ENCODE measurements around the gene FAM120AOS.

Gene FAM120AOS

DNA sequence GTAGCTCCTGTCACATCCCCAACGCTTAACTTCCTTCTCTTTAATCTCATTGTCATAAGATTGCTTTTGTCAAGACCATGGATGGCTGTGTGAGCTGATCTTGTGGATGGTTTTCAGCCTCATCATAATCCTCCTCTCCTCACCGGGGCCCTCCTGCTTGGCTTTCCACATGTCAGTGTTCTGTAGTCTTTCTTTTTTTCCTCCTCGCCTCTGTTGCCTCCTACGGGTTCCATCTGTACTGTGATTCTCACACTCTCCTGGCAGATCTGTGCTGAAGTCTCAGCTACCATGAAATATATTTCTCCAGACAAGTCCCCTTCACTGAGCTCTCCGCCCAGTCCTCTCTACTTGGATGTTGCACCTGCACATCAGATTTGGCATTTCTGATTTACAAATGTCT is 34.9 kb upstream of the FAM120AOS start:
- TF ChIP-seq, protein P1, sequence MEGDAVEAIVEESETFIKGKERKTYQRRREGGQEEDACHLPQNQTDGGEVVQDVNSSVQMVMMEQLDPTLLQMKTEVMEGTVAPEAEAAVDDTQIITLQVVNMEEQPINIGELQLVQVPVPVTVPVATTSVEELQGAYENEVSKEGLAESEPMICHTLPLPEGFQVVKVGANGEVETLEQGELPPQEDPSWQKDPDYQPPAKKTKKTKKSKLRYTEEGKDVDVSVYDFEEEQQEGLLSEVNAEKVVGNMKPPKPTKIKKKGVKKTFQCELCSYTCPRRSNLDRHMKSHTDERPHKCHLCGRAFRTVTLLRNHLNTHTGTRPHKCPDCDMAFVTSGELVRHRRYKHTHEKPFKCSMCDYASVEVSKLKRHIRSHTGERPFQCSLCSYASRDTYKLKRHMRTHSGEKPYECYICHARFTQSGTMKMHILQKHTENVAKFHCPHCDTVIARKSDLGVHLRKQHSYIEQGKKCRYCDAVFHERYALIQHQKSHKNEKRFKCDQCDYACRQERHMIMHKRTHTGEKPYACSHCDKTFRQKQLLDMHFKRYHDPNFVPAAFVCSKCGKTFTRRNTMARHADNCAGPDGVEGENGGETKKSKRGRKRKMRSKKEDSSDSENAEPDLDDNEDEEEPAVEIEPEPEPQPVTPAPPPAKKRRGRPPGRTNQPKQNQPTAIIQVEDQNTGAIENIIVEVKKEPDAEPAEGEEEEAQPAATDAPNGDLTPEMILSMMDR (IDR thresholded peaks at IDR 0.05), result no peak

DNA sequence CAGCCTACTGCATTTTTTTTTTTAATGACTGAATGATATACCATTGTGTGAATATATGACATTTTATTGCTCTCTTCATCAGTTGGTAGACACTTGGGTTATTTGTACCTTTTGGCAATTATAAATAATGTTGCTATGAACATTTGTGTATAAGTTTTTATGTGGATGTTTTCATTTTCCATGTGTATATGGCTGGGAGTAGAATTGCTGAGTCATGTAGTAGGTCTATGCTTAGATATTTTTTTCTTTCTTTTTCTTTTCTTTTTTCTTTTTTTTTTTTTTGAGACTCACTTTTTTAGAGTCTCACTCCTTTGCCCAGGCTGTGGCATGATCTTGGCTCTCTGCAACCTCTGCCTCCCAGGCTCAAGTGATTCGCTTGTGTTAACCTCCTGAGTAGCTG is 32.9 kb upstream of the FAM120AOS start:
- TF ChIP-seq, protein P1 (IDR thresholded peaks at IDR 0.05), result no peak

DNA sequence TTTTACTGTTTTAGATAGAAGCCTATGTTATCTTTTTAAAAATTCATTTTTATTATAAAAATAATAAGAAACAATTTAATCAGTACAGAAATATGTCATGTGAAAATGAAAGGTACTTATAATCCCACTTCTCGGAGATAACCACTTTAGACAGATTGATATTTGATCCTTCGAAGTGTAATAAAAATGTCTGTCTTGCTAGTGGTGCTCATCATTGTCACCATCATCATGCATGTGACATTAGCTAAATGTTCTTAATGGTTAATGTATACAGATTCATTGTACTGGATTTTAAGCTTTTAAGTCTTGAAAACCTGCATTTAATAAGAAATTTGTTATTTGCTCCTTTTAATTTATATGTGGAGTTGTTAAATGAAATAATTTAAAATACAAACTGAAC is 30.1 kb upstream of the FAM120AOS start:
- TF ChIP-seq, protein P1 (IDR thresholded peaks at IDR 0.05), result no peak

DNA sequence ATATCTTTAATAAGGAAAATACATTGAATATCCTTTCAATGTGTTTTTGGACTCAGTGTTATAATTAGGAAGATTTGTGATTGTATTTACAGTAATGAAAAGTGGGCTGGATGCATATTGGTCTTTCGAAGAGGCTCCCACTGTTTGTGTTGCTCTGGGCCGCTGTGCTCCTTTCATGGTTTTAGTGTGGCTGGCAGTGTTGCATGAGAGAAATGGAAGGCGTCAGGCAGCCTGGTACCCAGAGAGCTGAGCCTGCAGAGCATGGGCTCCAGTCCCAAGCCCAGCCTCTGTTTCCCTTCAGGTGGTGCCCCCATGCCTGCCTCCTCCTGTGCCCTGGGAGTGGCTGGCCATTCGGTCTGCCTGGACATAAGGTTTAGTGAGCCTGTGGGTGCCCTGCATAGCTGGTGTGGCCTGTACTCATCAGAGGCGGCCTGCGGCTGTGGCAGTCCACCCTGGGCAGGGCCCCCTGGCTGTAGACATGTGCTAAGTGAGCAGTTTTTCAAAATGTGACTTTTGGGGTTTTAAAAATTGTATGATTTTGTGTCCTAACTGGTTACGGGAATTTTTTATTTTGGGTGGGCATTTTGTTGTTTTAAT is 27.4 kb upstream of the FAM120AOS start:
- TF ChIP-seq, protein P1 (IDR thresholded peaks at IDR 0.05), result no peak

DNA sequence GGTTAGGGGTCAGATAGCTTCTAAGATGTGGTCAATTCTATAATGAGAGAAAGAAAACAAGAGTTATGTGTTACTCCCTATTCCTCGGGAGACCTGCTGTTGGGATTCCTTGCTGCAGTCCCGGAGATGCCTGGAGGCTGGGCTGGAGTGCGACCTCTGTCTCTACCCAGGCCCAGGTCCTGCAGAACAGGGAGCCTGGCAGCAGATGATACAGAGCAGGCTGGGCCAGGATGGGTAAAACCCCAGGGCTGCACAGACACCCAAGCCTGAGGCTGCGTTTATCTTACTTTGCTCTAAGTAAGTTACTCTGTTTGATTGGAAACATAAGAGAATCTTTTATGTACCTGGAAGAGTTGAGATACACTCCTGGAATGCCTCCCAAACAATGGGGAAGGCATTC is 26.9 kb upstream of the FAM120AOS start:
- TF ChIP-seq, protein P1 (IDR thresholded peaks at IDR 0.05), result no peak

DNA sequence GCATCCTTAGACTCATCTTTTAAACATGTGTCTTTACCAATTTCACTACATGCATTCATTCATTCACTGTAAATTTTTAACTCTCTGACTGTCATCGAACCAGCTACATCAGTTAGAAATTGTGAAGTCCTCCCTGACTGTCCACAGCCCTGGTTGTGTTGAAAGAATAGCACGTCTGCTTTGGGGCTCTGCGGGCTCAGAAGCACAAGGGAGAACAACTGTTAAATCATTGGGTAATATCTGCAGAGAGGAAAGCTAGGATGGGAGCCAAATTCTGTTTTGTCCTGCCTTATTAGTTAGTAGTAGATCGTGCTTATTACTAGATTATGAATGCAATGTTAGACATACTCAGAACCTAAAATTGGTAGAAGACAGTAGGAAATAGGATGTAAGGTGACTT is 26.3 kb upstream of the FAM120AOS start:
- TF ChIP-seq, protein P1 (IDR thresholded peaks at IDR 0.05), result no peak

DNA sequence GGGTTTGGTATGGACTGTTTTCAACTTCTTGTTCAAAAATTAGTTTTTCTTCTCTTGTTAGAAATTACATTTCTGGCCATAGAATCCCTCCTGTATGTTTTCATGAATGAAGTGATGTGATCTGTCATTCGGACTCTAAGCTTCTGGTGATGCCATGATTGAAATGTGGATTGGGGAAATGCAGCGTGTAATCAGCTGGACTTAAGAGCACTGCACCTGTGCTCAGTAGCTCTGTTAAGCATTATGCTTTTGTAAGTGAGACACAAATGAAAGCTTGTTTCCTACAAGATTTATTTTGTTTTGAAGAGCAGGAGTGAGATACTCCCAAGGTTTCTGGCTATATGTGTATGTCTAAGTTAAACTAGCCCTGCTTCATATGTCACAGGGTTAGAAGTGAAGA is 24.0 kb upstream of the FAM120AOS start:
- TF ChIP-seq, protein P1 (IDR thresholded peaks at IDR 0.05), result no peak

DNA sequence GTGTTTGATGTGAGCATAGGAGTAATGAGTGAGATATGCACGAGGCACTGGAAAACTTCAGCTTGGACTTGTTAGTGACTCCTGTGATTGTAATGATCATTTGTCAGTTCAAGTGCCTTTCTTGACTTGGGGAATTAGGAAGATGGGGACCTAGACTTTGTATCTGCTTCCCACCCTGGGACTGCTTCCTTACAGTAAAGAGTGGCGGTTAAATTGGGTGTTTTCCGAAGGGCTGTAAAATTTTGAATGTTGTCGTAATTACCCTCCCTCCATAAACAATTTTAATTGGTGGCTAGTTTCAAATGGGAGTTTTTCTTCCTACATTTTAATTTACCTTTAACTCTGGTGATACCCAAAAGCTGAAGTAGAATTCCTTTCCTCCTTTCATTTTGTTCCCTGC is 23.5 kb upstream of the FAM120AOS start:
- TF ChIP-seq, protein P1 (IDR thresholded peaks at IDR 0.05), result no peak
